Lung (tissue), 12 donors: ENCODE results near the gene UBL3. TPM values are rescaled to one million over a fixed set of nuclear protein-coding genes. Genes with fewer than 3 reads are reported as not detected.

Experiments used
- ATAC-seq: fragments of 200-7000 bp; cut with Tn5 transposase; one replicate; pipeline ENCODE4 v1.9.1; 2020; ENCODE audit warnings: moderate number of reproducible peaks; ENCODE audit not compliant: insufficient read depth, low FRiP score
- DNase-seq, 3 donors: peaks; one replicate each; pipeline ENCODE4 v3.0.0-alpha.2; 2013 to 2017
- H3K27ac ChIP-seq, 2 donors: one replicate each; pipeline ENCODE4 v1.5.1; 2013; ENCODE audit warnings: mild to moderate bottlenecking in 2 of 2, moderate library complexity in 2 of 2, control low read depth in 1 of 2, inconsistent platforms in 1 of 2, low read depth in 1 of 2, low read length in 1 of 2
- H3K27me3 ChIP-seq, 3 donors: one replicate each; pipeline ENCODE4 v1.5.1; 2013; ENCODE audit warnings: low read length in 2 of 3; ENCODE audit not compliant: control insufficient read depth in 3 of 3, insufficient read depth in 3 of 3
- H3K36me3 ChIP-seq, 4 donors: one replicate each; pipeline ENCODE4 v1.5.1; 2013; ENCODE audit warnings: low read length in 4 of 4, mild to moderate bottlenecking in 1 of 4, moderate library complexity in 1 of 4; ENCODE audit not compliant: control insufficient read depth in 4 of 4, insufficient read depth in 4 of 4
- H3K4me1 ChIP-seq, 5 donors: one replicate each; pipeline ENCODE4 v1.5.1; 2013; ENCODE audit warnings: low read length in 5 of 5, mild to moderate bottlenecking in 2 of 5, moderate library complexity in 1 of 5; ENCODE audit not compliant: control insufficient read depth in 5 of 5, insufficient read depth in 5 of 5
- H3K4me3 ChIP-seq: one replicate; pipeline ENCODE4 v1.5.1; 2013; ENCODE audit warnings: mild to moderate bottlenecking, control low read depth, moderate library complexity
- H3K9ac ChIP-seq, 2 donors: one replicate each; pipeline ENCODE4 v1.5.1; 2013; ENCODE audit warnings: low read length in 2 of 2, control low read depth in 1 of 2; ENCODE audit not compliant: insufficient read depth in 1 of 2
- H3K9me3 ChIP-seq, 4 donors: one replicate each; pipeline ENCODE4 v1.5.1; 2013; ENCODE audit warnings: low read length in 3 of 4, mild to moderate bottlenecking in 1 of 4, moderate library complexity in 1 of 4; ENCODE audit not compliant: control insufficient read depth in 4 of 4, insufficient read depth in 3 of 4
- CTCF ChIP-seq: IDR thresholded peaks from 2 replicates; pipeline ENCODE4 v1.5.1; 2012; ENCODE audit warnings: mild to moderate bottlenecking; ENCODE audit errors: control extremely low read depth, extremely low read depth
- WGBS, 2 donors: extraction: QIAGEN DNeasy Blood & Tissue Kit; methylation state at CpG; one replicate each; pipeline ENCODE4 v1.1.7; 2013; 5-methylcytosine and 5-hydroxymethylcytosine counted together
- polyA plus RNA-seq, 2 donors: library from polyadenylated mRNA; stranded (reverse); fragments of 200-250 nt; gene quantifications; one replicate each; pipeline ENCODE4 v1.2.1, GENCODE V29; 2013
- total RNA-seq, 2 donors: library from RNA; depleted of rRNA in 1 of 2; stranded (reverse); fragments of >200 nt in 1 of 2; gene quantifications; one replicate each; pipeline ENCODE4 v1.2.1, GENCODE V29; 2014 to 2021
- donor health status: control.
- donor health status: control.
- donor health status: Bipolar disorder and iron deficiency.
- donor health status: healthy.
- donor health status: DM: yes; HTN: yes; CAD: no.

The UBL3 gene
- total and polyA plus RNA-seq, 4 donors = 19.6 to 58.2 (median 33.7) TPM

GRCh38 chr13:29786698-29787097 is 63.7 kb downstream of the UBL3 start:
- DNase-seq (no peak), ATAC-seq (no peak)
- Histone ChIP-seq H3K9ac (no peak overlapping the region), H3K9me3 (no peaks in the 10 kb centered on the region), H3K36me3 (no peaks in the 10 kb centered on the region), H3K27ac (no peak overlapping the region), H3K4me3 (no peak overlapping the region), H3K4me1 (peaks cover 0 to 10% (median 2%) of the 10 kb centered on the region in 5 donors), H3K27me3 (no peaks in the 10 kb centered on the region)
- no peak for TF ChIP-seq CTCF
- 91 to 96% methylated on average over 1 of the region's 1 CpG for WGBS, 2 donors

- DNase-seq (no peak), ATAC-seq (no peak)
- no peak for TF ChIP-seq CTCF
- Histone ChIP-seq H3K27ac (no peak overlapping the region), H3K9me3 (no peaks in the 10 kb centered on the region), H3K36me3 (no peaks in the 10 kb centered on the region), H3K4me3 (no peak overlapping the region), H3K9ac (no peak overlapping the region), H3K4me1 (peaks cover 0 to 10% (median 2%) of the 10 kb centered on the region in 5 donors), H3K27me3 (no peaks in the 10 kb centered on the region)
These were observed 64.4 kb downstream of the UBL3 start for GRCh38 chr13:29785978-29786377.

- ATAC-seq = no peak
- no peak for TF ChIP-seq CTCF
- no peak overlapping the region for H3K27ac ChIP-seq
- H3K9me3 ChIP-seq = no peaks in the 10 kb centered on the region
- H3K9ac ChIP-seq = no peak overlapping the region
- 91 to 100% methylated on average over 1 of the region's 1 CpG for WGBS, 2 donors
- H3K4me1 ChIP-seq = peaks cover 0 to 4% (median 0%) of the 10 kb centered on the region in 5 donors
- no peaks in the 10 kb centered on the region for H3K36me3 ChIP-seq
- no peak overlapping the region for H3K4me3 ChIP-seq
- DNase-seq = no peak
- H3K27me3 ChIP-seq = no peaks in the 10 kb centered on the region
These were observed 67.6 kb downstream of the UBL3 start for GRCh38 chr13:29782798-29783197.

- no peaks in the 10 kb centered on the region for H3K27me3 ChIP-seq
- no peak overlapping the region for H3K4me3 ChIP-seq
- no peak for TF ChIP-seq CTCF
- H3K36me3 ChIP-seq = peaks cover 0 to 3% (median 0%) of the 10 kb centered on the region in 4 donors
- WGBS, 2 donors = 89 to 91% methylated on average over 1 of the region's 1 CpG
- DNase-seq (no peak), ATAC-seq (no peak)
- no peaks in the 10 kb centered on the region for H3K4me1 ChIP-seq
- no peaks in the 10 kb centered on the region for H3K9me3 ChIP-seq
- no peak overlapping the region for H3K9ac ChIP-seq
- H3K27ac ChIP-seq = no peak overlapping the region
These were observed 75.6 kb downstream of the UBL3 start for GRCh38 chr13:29774830-29775229.
